NCI-H2196 treated with DMSO at 0.1 percent for 48 hours (cell line): Measurements from ENCODE around the gene RNF115.
A peak's percentile ranks its signal among the peaks of the same experiment; 100 is the strongest.
"Not testable (repeated sequence)": the region's sequence is repeated elsewhere in the genome, so short reads cannot be mapped to it uniquely, and the experiment has no call there.

Experiments
- DNase-seq: peaks from one replicate; lab custom pipeline; 2025; ENCODE audit not compliant: unreplicated experiment; lab: John Stamatoyannopoulos, UW

Gene RNF115

DNA sequence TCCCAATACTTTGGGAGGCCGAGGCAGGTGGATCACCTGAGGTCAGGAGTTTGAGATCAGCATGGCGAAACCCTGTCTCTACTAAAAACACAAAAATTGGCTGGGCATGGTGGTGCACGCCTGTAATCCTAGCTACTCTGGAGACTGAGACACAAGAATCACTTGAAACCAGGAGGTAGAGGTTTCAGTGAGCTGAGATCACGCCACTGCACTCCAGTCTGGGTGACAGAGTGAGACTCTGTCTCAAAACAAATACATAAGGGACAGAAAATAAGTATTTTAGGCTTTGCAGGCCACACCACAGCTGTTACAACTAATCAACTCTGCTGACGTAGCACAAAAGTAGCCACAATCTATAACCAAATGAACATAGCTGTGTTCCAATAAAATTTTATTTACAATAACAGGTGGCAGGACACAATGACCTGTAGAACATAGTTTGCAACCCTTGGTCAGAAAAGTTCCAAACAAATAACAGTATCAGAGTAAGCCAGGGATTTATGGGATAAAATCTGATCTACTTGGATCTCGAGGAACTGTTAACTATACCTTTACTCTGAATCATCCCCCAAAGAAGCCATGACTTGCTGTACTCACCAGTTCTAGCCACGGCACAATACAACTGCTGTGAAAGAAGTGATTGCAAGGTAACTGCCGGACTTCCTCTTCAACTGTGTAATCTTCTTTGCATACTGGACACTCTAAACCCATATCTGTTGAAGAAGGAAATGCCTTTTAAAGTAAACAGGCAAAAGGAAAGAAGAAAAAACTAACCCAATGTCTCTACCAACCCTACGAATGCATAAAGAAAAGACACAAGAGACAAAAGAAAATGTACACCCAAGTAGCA is 76.3 kb downstream of the RNF115 start:
- DNase-seq = no peak

DNA sequence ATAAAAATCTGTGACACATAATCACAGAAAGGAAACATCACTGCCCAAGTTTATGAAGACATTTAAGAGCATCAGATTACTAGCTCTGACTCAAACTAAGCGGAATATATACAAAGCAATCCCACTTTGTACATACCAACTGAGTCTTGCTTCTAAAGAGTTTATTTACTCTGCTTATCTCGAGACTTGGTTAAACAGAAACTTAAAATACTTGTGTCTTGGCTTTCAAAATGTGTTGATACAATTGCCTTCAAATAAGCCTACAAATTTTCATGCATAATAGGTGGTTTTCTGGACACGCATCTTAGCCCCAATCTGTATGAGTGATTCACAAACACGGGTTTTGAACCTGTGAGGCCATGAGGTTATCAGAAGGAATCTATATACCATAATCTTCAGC is 83.6 kb downstream of the RNF115 start:
- no peak for DNase-seq

DNA sequence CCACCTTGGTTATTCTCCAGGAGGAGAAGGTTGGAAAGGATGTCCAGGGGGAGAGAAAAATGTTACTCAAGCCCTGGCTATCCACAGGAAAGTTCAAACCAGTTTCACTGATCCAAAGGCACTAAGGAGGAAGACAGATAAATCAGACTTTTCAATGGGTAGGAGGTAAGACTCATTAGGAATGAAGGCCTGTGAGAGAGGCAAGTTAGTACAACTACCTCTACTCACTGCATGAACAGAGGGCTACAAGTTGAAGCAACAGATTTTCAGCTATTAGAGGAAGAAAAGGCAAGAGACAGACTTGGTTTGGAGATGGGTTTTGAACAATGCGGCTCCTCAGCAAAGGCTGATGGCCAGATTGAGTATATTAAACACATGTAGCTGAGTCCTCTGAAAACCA is 87.7 kb downstream of the RNF115 start:
- DNase-seq = no peak

DNA sequence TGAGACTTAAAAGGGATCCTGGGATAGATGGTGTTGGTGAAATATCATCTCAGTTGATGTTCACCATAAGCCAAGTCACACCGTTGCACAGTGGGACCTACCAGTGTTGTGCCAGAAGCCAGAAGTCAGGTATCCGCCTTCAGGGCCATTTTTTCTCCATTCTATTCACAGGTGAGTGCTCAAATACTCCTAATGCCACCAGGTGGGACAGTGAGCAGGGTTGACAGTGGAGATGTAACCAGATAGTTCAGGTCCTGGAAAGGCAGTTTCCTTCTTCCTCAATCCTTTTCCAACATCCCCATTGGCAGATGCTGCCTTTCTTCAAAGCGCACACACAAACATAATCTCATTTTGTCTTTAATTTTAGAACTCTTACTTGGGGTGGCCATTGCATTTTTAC is 93.0 kb downstream of the RNF115 start:
- DNase-seq = peak; percentile 10

DNA sequence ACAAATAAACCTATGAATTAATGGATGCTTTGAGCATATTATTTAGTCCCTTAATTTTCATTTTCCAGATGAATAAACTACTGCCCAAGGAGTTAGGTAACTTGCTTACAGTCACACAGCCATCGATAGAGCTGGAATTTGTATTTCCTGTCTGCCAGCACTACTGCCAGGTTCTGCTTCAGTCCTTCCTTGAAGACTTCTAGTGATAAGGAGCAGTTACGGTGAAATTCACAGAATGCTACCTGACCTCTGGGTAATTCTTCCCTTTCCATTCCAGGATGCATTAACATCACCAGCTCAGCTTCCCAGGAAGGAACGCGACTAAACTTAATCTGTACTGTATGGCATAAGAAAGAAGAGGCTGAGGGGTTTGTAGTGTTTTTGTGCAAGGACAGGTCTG is 93.4 kb downstream of the RNF115 start:
- no peak for DNase-seq

DNA sequence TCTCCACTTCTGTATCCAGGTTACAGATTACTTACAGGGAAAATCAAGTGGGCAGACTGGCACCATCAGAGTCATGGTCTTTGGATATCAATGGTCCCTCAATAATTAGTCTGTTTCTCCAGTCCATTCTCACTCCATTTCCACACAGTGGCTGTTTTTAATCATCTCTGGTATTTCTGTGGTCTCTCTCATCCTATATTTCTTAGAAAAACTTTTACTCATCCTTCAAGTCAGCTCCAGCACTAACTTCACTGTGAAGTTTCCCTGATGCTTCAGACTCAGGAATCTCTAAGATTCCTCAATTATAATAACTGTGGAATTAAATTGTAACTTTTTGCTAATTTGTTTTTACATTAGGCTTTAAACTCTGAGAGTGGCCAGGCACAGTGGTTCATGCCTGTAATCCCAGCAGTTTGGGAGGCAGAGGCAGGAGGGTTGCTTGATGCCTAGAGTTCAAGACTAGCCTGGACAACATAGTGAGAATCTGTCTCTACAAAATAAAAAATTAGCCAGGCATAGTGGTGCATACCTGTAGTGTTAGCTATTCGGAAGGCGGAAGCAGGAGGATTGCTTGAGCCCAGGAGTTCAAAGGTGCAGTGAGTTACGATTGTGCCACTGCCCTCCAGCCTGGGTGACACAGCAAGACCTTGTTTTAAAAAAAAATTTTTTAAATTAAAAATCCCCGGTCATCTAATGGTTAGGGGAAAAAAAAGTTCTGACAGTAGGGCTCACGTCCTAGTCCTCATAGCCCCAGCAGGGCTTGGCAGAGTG is 94.0 kb downstream of the RNF115 start:
- no peak for DNase-seq

DNA sequence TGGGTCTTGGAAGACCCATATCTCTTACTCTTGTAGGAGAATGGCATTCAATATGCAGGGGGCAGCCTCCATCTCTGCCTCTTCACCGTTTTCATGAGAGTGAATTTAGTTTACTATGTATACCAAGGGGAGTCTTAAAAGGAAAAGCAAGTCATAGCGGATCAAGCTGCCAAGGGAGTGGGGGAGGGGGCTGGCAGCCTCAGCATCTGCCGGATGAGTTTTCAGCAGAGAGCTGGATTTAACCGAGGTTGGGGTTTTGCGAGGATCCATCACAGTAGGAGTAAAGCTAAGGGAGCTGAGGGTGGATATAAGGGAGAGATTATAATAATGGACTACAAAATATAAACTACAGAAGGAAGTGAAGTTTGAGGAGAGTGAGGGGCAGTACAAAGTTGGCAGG is 94.7 kb downstream of the RNF115 start:
- DNase-seq = no peak

DNA sequence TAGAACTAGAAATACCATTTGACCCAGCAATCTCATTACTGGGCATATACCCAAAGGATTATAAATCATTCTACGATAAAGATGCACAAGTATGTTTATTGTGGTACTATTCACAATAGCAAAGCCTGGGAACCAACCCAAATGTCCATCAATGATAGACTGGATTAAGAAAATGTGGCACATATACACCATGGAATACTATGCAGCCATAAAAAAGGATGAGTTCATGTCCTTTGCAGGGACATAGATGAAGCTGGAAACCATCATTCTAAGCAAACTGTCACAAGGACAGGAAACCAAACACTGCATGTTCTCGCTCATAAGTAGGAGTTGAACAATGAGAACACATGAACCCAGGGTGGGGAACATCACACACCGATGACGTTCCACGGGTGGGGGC is 97.7 kb downstream of the RNF115 start:
- not testable (repeated sequence) for DNase-seq

DNA sequence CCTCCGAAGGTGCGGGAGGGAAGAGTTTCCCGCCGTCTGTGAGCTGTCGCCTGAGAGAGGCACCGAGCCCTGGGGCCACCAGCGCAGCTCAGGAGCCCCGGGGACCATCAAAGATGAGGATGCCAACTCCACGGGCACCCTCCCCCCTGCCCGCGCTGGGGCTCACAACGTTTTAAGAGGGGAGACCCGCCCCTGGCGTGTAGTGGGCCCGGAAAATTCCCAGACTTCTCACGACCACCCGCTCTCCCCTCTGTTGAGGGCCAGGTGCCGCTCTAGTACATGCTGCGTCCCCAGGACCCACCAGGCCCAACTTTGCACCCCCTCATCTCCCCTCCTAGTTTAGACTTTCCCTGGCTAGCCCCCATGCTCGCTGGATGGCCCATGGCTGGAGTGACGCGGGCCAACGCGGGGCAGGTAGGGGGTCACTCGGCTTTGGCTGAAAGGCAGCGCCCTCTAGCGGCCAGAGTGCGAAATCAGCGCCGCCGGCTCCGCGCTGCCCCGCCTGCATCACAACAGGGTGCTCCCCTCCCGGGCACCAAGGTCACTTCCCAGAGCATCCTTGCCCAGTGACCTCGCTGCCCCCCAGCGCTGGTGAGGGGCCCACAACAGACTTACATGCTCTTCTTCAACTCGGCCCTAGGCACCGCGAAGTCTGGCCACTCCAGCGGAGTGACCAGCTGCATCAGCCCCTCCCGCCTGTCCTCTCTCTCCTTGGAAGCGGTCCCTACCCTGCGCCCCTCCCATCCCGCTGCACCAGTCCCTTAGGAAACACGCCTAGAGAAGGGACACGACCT is 102.8 kb downstream of the RNF115 start:
- peak; percentile 64 for DNase-seq

DNA sequence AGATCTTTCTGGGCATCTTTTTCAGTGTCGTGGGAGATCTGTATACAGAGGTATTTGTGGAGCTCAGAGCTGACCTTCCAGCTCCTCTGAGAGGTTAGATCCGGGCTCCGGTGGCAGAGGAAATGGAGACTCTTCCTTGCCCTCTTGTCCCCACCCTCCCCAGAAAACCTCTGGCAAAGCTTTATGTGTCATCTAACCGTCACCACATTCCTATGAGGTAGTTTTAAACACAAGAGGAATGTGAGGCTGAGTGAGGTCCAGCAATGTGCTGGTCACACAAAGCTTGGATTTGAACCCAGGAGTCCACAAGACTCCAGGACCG is 103.4 kb downstream of the RNF115 start:
- DNase-seq = no peak

DNA sequence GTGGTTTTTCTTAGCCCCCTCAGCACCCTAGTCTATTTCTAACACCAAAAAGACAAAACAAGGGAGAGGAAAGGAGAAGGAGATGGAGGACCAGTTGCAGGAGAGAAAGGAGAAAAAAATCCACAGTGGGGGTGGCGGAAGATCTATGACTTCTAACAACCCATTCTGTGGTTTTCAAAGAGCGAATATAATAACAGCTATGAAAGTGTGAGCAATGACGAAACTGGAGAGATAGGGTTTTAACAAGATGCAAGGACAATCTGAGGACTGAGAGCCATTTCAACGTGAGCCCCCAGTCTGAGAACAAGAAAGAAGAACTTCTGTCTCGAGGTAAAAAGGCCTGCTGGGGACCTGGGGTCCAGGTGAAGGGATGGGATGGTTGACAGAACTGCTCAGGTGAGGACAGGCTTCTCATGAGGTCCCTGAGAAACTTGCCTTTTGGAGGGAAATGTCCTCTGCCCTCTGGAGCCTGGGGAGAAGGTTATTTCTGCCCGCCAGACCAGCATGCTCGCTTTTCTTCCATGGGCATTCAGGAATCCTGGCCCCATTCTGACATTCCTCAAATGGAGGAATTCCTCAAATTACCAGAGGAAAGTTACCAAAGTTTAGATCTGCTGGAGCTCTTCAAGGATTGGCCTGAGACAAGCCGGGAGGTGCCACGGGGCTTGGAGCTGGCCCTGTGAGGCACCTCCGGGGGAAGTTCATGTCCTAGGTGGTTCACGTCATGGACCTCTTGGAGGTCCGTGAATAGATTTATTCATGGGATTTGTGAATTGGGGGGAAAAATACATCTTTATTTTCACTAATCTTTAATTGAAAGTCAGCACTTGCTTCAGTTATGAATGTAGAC is 104.4 kb downstream of the RNF115 start, which contains the start of gene CD160:
Gene CD160 (plus strand): TSS at position 270 of the 850 bp plus-strand sequence. CDS start 8,829 bp downstream, outside the sequence.
- no peak for DNase-seq

DNA sequence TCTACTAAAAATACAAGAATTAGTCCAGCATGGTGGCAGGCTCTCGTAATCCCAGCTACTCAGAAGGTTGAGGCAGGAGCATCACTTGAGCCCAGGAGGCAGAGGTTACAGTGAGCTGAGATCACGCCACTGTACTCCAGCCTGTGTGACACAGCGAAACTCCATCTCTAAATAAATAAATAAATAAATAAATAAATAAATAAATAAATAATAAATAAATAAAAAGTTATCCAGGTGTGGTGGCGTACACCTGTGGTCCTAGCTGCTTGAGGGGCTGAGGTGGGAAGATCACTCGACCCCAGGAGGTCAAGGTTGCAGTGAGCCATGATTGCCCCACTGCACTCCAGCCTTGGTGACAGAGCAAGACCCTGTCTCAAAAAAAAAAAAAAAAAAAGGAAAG is 105.4 kb downstream of the RNF115 start:
- DNase-seq = not testable (repeated sequence)

DNA sequence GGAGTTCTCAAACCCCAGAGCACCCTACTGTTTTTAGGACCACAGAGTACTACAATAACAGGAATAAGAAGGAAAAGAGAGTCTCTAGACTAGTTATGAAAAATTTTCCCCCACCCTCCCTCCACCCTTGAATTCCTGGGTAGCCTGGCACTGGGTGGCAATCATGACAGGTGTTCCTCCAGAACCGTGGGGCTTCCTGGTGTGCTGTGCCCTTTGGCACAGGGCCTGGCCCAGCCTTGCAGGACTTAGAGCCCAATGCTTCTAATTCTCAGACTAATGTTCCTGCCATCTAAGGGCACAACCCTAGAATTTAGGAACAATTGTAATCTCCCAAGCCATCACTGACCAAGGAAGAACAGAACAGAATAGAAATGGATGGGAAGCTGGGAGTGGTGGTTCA is 106.1 kb downstream of the RNF115 start:
- DNase-seq = no peak

DNA sequence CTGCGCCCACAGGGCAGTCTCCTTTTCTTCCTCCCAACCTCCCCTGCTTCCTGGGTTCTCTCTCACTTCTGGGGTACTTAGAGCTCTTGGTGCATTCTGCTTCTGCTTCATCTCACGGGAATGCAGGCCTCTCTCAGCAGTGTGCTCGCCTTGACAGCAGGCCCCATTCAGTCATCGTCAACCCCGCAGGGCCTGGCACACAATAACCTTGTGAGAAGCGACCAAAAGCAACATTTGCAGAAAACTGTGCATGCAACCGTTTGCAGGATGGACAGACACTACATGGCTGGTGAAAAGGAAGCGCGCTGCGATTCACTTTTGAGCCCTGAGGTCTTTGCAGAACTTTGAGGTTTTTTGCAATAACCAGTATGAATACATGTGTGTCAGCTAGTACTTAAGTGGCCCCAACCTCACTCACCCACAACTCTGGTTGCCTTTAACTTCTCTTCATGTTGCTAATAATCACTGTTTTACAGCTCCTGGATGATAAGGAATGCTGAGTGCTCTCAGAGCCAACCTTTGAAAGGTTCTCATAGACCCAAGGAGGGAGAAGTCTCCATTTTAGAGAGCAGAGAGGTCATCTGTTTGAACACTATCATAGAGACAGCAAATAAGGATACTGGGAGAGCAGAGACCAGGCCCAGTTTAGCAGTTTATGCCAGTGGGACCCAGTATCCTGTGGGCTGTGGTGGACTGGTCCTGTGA is 107.1 kb downstream of the RNF115 start:
- no peak for DNase-seq

DNA sequence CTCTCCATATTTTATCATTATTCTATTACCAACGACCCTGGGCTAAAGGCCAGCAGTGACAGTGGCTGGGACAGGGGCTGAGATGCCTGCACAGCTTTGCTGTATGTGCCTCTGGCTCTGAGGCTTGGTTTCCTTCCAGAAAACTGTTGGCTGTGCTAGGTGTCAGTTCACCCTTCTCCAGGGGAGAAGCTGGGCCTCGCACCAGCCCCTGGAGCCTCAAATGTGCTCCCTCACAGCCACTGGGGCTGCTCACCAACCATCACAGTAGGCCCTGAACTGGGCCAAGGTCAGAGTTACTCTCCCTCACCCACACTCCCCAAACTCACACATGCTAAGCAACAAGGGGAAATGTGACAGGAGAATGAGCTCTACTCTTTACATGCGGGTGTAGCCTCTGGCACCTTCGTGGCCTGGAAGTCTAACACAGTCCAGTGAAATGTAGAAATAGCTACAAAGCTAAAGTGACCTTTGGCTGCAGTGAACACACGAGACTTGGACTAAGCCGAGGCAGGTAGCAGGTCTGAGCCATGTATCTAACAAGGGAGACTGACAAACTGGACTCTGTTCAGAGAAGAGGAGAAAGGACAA is 109.3 kb downstream of the RNF115 start:
- no peak for DNase-seq

DNA sequence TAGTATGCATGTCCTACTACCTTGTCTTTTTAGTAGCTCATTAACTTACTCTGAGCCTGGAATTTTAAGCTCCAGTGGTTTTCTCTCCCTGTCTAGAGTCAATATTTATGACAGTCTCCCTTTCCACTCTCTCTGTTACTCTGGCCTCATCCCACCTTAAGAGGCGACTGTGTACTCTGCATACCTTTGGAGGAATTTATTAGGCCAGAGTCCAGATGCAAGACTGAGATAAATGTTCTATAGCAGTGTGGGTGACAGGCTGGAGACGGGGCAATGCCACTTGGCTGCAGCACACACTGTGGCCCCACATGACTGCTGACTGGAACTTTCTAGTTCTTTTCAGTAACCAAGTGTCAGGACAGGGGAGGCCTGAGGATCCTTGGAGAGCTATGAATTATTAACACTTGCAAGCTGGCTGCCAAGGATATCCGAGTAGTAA is 112.7 kb downstream of the RNF115 start:
- DNase-seq = no peak

DNA sequence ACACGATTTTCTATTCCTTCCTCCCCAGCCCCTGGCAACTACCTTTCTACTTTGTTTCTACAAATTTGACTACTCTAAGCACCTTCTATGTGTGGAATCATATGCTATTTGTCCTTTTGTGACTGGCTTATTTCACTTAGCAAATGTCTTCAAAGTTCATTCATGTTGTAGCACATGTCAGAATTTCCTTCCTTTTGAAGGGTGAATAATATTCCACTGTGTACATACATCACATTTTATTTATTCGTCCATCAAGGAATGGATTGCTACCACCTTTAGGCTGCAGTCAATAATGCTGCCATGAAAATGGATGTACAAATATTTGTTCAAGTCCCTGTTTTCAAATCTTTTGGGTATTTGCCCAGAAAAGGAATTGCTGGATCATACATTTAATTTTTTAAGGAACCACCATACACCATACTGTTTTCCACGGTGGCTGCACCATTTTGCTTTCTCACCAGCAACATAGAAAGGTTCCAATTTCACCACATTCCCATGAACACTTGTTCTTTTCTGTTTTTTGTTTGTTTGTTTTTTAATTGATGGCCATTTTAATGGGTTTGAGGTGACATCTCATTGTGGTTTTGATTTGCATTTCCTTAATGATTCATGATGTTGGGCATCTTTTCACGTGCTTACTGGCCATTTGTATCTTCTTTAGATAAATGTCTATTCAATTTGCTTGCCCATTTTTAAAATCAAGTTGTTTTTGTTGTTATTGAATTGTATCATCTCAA is 113.4 kb downstream of the RNF115 start:
- no peak for DNase-seq

DNA sequence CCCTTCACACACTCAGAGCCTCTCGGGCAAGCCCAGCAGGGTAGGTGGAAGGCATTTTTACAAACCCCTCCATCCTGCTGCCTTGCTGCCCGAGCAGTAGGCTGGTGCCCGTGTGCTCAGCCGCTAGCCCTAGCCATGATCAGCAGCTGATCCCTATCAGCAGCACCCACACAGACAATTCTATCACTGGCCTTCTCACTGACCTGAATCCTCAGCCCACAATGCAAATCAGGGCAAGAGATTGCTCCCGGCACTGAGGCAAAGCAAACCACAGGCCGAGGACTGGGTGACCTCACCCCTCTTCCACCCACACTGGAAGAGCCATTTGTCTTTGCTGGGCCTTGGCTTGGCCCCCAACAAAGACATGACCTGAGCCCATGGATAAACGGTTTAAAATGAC is 115.8 kb downstream of the RNF115 start:
- no peak for DNase-seq
